Activated naive CD8-positive, alpha-beta T cell treated with anti-CD3 and anti-CD28 coated beads, Interleukin-2, amount 50 U/mL, for 16 hours (primary cell): ENCODE results near the gene MARCHF5.

Experiments
- DNase-seq: peaks from one replicate; pipeline ENCODE4 v3.0.0-alpha.2; 2020; ENCODE audit warnings: low read depth, low spot score

MARCHF5 gene

GRCh38 chr10:92290837-92291615 is at the start of gene MARCHF5, which contains the start of gene CPEB3:
Gene MARCHF5, plus strand, starts transcription at chr10:92291167. Its CDS starts 328 bp downstream, at chr10:92291495.
Gene CPEB3, minus strand, starts transcription at chr10:92291078. Its CDS starts 50,728 bp downstream, at chr10:92240350.
- peak; percentile 74 for DNase-seq

DNA sequence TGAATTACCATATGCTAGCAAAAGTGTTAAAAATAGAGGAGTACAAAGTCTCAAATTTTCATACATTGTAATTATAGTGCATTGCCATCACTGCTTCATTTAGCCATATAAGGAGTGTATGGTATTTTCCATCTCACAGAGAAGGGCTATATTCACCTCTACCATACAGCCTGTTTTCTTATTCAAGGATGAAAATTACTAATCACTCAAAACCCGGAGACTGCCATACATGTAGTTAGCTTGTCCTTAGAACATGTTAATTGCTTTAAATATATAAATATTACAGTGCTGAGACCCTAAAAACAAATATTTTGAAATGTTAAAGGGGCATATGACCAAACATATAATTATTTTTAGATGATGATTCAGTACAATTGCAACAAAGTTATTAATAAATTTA is 49.5 kb upstream of the MARCHF5 start:
- no peak for DNase-seq

DNA sequence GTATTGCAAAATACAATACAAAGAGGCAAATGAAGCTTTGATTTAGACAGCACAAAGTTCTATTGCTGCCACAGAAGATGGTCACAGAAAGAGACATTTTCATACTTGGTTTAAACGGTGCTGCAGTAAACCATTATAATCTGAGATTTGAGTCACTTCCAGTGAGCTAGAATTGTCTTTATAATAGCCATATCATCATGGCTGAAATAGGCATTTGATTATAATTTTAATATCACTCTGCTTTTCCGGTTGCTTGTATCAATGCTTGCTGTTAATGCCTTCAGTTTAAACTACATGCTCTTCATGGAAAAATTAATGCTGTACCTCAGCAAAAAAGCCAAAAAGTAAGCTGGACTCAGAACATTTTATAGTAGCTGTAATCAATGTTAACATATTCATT is 48.6 kb upstream of the MARCHF5 start:
- no peak for DNase-seq

GRCh38 chr10:92242910-92243671 is 47.9 kb upstream of the MARCHF5 start:
- peak; percentile 15 for DNase-seq

DNA sequence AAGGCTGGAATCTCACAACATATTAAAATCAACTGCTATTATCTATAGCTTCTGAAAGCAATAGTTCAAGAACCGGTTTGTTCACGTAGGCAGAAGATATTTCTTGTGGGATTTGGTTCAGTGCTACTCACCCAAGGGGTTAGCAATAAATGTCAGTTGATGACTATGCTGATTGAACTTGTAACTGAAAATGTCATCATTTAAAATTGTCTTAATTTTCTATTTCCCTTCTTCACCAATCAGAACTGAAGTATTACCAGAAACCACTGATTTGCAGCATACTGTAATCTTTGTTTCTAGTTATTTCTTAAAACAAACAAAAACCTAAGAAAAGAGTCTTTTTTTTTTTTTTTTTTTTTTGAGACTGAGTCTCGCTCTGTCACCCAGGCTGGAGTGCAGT is 46.2 kb upstream of the MARCHF5 start:
- DNase-seq = no peak

DNA sequence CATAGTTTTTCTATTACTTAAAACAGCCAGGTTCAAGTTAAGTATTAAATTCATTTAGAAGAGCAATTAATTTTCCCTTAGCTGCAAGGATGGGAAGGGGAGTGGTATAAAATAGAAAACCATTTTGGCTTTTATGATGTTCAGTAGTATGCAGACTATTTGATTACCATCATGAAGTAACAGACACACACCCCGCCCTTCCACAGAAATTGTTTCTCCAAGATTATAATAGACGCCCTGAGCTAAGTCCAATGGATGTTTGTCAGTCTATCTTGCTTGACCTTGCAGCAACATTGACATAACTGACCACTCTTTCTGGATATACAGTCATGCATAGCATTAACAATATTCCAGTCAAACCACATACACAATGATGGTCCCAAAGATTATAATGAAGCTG is 42.4 kb upstream of the MARCHF5 start:
- DNase-seq = no peak

- no peak for DNase-seq
These were observed 27.6 kb upstream of the MARCHF5 start for GRCh38 chr10:92263396-92263795.

- DNase-seq = no peak
These were observed 26.7 kb upstream of the MARCHF5 start for GRCh38 chr10:92264249-92264648.

DNA sequence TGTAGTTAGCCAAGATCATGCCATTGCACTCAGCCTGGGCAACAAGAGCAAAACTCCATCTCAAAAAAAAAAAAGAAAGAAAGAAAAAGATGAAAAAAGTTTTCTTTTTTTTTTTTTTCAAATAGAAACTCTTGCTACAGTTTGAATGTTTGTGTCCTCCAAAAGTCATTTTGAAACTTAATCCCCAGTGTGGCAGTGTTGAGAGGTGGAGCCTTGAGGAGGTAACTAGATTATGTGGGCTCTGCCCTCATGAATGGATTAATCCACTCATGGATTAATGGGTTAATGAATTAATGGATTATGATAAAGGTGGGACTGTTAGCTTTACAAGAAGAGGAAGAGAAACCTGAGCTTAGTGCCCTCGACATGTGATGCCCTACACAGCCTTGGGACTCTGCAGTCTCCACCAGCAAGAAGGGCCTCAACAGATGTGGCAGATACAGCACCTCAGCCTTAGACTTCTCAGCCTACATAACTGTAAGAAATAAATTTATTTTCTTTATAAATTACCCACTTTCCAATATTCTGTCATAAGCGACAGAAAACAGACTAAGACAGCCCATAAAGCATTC is 25.2 kb upstream of the MARCHF5 start:
- no peak for DNase-seq

DNA sequence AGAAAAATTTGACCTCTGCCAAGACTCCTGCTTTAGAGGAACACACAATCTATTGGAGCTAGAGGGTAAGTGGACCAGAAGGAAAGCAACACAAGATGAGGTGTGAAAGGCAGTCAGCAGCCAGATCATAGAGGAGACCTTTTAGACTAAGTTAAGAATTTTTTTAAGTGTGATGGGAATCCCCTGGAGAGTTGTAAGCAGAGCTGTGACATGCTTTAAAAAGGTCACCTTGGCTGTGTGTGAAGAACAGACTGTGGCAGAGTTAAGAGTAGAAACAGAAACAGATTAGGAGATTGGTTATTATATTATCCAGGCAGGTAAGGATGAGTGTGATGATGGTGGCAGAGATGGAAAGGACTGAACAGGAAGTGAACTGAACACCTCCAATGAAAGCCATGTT is 23.6 kb upstream of the MARCHF5 start:
- DNase-seq = no peak

DNA sequence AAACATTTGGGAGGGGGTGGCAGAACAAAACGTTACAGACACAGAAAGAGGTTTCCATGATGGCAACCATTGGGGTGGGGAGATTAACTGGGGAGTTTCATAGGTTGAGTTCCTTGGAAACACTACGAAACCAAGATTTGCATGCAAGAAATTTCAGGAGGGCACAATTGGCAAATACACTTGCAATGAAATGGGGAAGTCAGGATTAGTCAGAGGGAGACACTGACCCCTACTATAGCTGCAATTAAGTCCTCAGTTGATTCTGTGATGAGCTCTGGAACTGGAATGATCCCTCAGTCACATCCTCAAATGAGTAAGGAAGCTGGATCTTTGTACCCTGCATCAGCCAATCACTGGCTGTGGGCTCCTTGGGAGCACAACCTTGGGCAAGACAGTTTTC is 22.2 kb upstream of the MARCHF5 start:
- no peak for DNase-seq

GRCh38 chr10:92274071-92274470 is 16.9 kb upstream of the MARCHF5 start:
- DNase-seq = no peak

GRCh38 chr10:92278996-92279696 is 11.8 kb upstream of the MARCHF5 start:
- DNase-seq = no peak

DNA sequence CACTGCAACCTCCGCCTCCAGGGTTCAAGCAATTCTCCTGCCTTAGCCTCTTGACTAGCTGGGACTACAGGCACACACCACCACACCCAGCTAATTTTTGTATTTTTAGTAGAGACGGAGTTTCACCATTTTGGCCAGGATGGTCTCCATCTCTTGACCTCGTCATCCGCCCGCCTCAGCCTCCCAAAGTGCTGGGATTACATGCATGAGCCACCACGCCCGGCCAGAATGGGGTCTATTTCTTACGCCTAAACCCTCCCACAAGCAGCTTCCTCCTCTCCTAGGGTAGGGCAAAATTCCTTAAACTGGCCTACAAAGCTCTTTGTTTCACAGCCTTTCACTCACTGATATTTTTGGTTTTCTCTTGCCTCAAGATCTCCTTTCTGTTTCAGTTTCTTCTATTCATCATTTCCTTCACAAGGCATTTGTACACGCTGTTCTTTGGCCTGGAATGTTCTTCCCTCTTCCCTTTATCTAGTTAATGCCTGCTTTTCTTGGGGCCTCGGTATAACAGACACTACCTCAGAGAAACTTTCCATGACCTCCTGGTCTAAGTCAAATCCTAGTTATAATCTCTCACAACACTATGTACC is 6.8 kb upstream of the MARCHF5 start:
- DNase-seq = no peak

DNA sequence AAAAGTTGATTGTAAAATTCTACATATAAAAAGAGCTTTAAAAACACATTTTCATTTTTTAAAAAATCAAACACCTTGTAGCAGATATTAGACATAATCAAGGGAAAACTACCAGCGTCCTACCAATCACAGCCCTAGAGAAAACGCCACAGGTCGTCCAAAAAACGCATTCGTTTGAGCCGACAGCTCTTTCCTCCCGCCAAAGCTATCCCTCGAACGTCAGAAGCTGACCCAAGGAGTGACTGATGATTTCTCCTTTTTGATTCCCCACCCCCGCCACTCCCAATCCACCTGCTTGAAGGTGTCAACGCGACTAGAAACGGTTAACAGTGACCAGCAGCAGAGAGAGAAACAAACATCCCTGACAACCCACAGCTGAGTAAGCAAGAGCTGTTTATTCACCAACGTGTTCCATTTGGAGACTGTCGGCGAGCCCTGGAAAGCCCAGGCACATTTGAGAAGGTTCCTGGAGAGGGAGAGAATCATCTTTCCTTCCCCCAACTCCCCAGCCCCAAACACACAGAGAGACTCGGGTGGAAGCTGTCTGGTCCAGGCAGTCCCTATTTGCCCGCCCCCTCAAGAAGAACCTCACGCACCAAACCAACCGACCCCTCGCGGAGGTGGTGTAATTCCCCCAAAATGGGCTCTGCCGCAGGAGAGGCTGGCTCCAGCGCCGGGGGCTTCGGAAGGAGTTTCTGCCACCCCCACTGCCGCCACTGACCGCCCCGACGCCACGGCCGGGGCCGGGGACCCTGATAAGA is 711 bp upstream of the MARCHF5 start:
- DNase-seq = no peak

DNA sequence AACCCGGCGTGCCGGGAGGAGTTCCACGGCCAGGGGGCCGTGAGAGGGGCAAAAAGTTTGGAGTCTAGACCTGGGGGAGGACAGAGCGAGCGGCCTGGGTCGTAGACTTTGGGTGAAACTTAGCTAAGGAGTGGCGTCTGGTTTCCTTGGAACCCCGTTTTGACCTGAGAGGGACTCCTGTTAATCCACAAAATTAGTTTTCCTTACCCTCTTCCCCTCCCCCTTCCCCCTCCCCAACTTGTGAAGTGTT is 574 bp downstream of the MARCHF5 start:
- DNase-seq = no peak

GRCh38 chr10:92291921-92292845 is 1.2 kb downstream of the MARCHF5 start:
- DNase-seq = no peak

GRCh38 chr10:92298487-92298886 is 7.5 kb downstream of the MARCHF5 start:
- no peak for DNase-seq

- no peak for DNase-seq
These were observed 12.1 kb downstream of the MARCHF5 start for GRCh38 chr10:92303096-92303495.

GRCh38 chr10:92304061-92304460 is 13.1 kb downstream of the MARCHF5 start:
- no peak for DNase-seq
